GM23338 (cell line): ENCODE data around the gene TAMM41. TPM values are rescaled to one million over a fixed set of nuclear protein-coding genes. Genes with fewer than 3 reads are reported as not detected.

Experiments
- ATAC-seq: fragments of 200-7000 bp; cut with Tn5 transposase; 3 replicates; pipeline ENCODE4 v1.9.1; 2020
- DNase-seq: peaks from one replicate; pipeline ENCODE4 v3.0.0-alpha.2; 2015; ENCODE audit warnings: low spot score
- H2AFZ ChIP-seq: fragments of 200-600 bp; sonication (generic); 2 replicates; pipeline ENCODE4 v1.8.0; 2016; ENCODE audit warnings: antibody characterized with exemption, mild to moderate bottlenecking, moderate library complexity
- H3F3A ChIP-seq: fragments of 200-600 bp; sonication (generic); replicated peaks from 2 replicates; pipeline ENCODE4 v1.8.0; 2017; ENCODE audit warnings: antibody characterized with exemption, mixed run types, low read depth
- H3K27ac ChIP-seq: fragments of 200-600 bp; sonication (generic); 2 replicates; pipeline ENCODE4 v1.6.1; 2016; ENCODE audit warnings: low read depth
- H3K27me3 ChIP-seq: fragments of 200-600 bp; sonication (generic); 2 replicates; pipeline ENCODE4 v1.8.0; 2016; ENCODE audit warnings: mild to moderate bottlenecking, mixed run types, moderate library complexity; ENCODE audit not compliant: insufficient read depth
- H3K36me3 ChIP-seq: fragments of 200-600 bp; sonication (generic); 2 replicates; pipeline ENCODE4 v1.8.0; 2016; ENCODE audit warnings: mild to moderate bottlenecking; ENCODE audit not compliant: insufficient read depth
- H3K4me1 ChIP-seq: fragments of 200-600 bp; sonication (generic); 2 replicates; pipeline ENCODE4 v1.8.0; 2016; ENCODE audit warnings: mild to moderate bottlenecking, moderate library complexity; ENCODE audit not compliant: insufficient read depth
- H3K4me2 ChIP-seq: fragments of 200-600 bp; sonication (generic); 2 replicates; pipeline ENCODE4 v1.7.1; 2017; ENCODE audit warnings: mixed run types
- H3K4me3 ChIP-seq: fragments of 200-600 bp; sonication (generic); 2 replicates; pipeline ENCODE4 v1.6.1; 2016; ENCODE audit warnings: mixed run types
- H3K79me2 ChIP-seq: fragments of 200-600 bp; sonication (generic); replicated peaks from 2 replicates; pipeline ENCODE4 v1.8.0; 2017; ENCODE audit warnings: mild to moderate bottlenecking; ENCODE audit not compliant: insufficient read depth
- H3K9me2 ChIP-seq: fragments of 200-600 bp; sonication (generic); 2 replicates; pipeline ENCODE4 v1.8.0; 2017; ENCODE audit not compliant: insufficient read depth
- H4K20me1 ChIP-seq: fragments of 200-600 bp; sonication (generic); replicated peaks from 2 replicates; pipeline ENCODE4 v1.8.0; 2017; ENCODE audit warnings: mild to moderate bottlenecking; ENCODE audit not compliant: insufficient read depth
- H3K27ac Mint-ChIP-seq: 2 replicates; pipeline ENCODE4 v1.8.0; 2020; ENCODE audit warnings: inconsistent platforms, mild to moderate bottlenecking, moderate library complexity, mixed read lengths
- H3K27me3 Mint-ChIP-seq: 3 replicates; pipeline ENCODE4 v1.8.0; 2022; ENCODE audit warnings: low read depth, mild to moderate bottlenecking, moderate library complexity, mixed read lengths, inconsistent platforms; ENCODE audit not compliant: insufficient read depth, poor library complexity
- H3K36me3 Mint-ChIP-seq: 3 replicates; pipeline ENCODE4 v1.8.0; 2021; ENCODE audit warnings: low read depth, mild to moderate bottlenecking, inconsistent platforms, moderate library complexity, mixed read lengths
- H3K4me1 Mint-ChIP-seq: 3 replicates; pipeline ENCODE4 v1.8.0; 2020; ENCODE audit warnings: mild to moderate bottlenecking, inconsistent platforms, mixed read lengths
- H3K4me3 Mint-ChIP-seq: 3 replicates; pipeline ENCODE4 v1.8.0; 2021; ENCODE audit warnings: moderate library complexity, mild to moderate bottlenecking, inconsistent platforms, mixed read lengths
- H3K9me3 Mint-ChIP-seq: 3 replicates; pipeline ENCODE4 v1.8.0; 2020; ENCODE audit warnings: moderate library complexity, mild to moderate bottlenecking, inconsistent platforms, mixed read lengths
- CREB1 ChIP-seq: fragments of 250-450 bp; sonication (Bioruptor Pico); IDR thresholded peaks from 2 replicates; pipeline ENCODE4 v1.5.0; 2020; ENCODE audit warnings: low read depth, mild to moderate bottlenecking, moderate library complexity
- CTCF ChIP-seq, 2 experiments: fragments of 200-600 bp in 1 of 2; sonication (generic) in 1 of 2; conservative IDR thresholded peaks; 2 replicates each; pipeline versions ENCODE4 v1.5.1 to v1.6.1; 2016 to 2017; ENCODE audit warnings: antibody characterized with exemption in 2 of 2, low read depth in 2 of 2, mild to moderate bottlenecking in 2 of 2, moderate library complexity in 1 of 2
- ETS1 ChIP-seq: IDR thresholded peaks from 2 replicates; pipeline ENCODE4 v1.6.1; 2016; ENCODE audit warnings: antibody characterized with exemption
- EZH2 ChIP-seq: fragments of 200-600 bp; sonication (generic); IDR thresholded peaks from one replicate; pipeline ENCODE4 v1.8.0; 2017; ENCODE audit warnings: antibody characterized with exemption, mild to moderate bottlenecking, low read depth; ENCODE audit not compliant: unreplicated experiment
- EZH2phosphoT487 ChIP-seq: fragments of 200-600 bp; sonication (generic); IDR thresholded peaks from one replicate; pipeline ENCODE4 v1.8.1; 2018; ENCODE audit warnings: antibody characterized with exemption; ENCODE audit not compliant: unreplicated experiment
- JUNB ChIP-seq: IDR thresholded peaks from one replicate; pipeline ENCODE4 v1.6.1; 2016; ENCODE audit warnings: antibody characterized with exemption; ENCODE audit not compliant: unreplicated experiment
- NANOG ChIP-seq: IDR thresholded peaks from 2 replicates; pipeline ENCODE4 v1.6.1; 2016; ENCODE audit warnings: antibody characterized with exemption, borderline replicate concordance
- POLR2AphosphoS5 ChIP-seq: IDR thresholded peaks from 2 replicates; pipeline ENCODE4 v1.6.1; 2016; ENCODE audit warnings: antibody characterized with exemption, low read depth
- REST ChIP-seq: IDR thresholded peaks from one replicate; pipeline ENCODE4 v1.6.1; 2018; ENCODE audit warnings: antibody characterized with exemption; ENCODE audit not compliant: unreplicated experiment
- STAT1 ChIP-seq: IDR thresholded peaks from one replicate; pipeline ENCODE4 v1.6.1; 2016; ENCODE audit warnings: antibody characterized with exemption; ENCODE audit not compliant: unreplicated experiment
- ZNF114 ChIP-seq: fragments of 250-450 bp; sonication (Bioruptor Pico); IDR thresholded peaks from 2 replicates; pipeline ENCODE4 v1.5.0; 2020; ENCODE audit warnings: mild to moderate bottlenecking, moderate library complexity
- ZNF462 ChIP-seq: fragments of 250-450 bp; sonication (Bioruptor Pico); IDR thresholded peaks from 2 replicates; pipeline ENCODE4 v1.5.0; 2020; ENCODE audit warnings: mild to moderate bottlenecking, moderate library complexity
- polyA plus RNA-seq: library from polyadenylated mRNA; unstranded; fragments of >200 nt; fragmentation: Nextera tagmentation; extraction: Ambion mirVana; gene quantifications from 2 replicates; pipeline ENCODE4 v1.2.1, GENCODE V29; 2016
- total RNA-seq: library from RNA; depleted of rRNA; stranded (reverse); fragments of >200 nt; shearing (Covaris generic); gene quantifications from 2 replicates; pipeline ENCODE4 v1.2.3, GENCODE V29; 2014

The TAMM41 gene
- total and polyA plus RNA-seq, 2 experiments from 2014 or later, result 8.9 to 19.2 TPM

- TF ChIP-seq REST (no peak), ETS1 (no peak)
These were observed 68.4 kb downstream of the TAMM41 start (continued) for GRCh38 chr3:11778248-11778647.

GRCh38 chr3:11776346-11776745 is 70.3 kb downstream of the TAMM41 start:
- no peaks in the 10 kb centered on the region; the same call in 1 of the 2 replicates for H3K4me1 ChIP-seq
- H3K9me2 ChIP-seq, result no peaks in the 10 kb centered on the region
- H2AFZ ChIP-seq, result no peak overlapping the region
- no peaks in the 10 kb centered on the region for H3F3A ChIP-seq
- Mint-ChIP-seq H3K27ac (no peak overlapping the region), H3K36me3 (peaks cover 2% of the 10 kb centered on the region; the same call in 2 of the 3 replicates), H3K9me3 (no peaks in the 10 kb centered on the region), H3K4me1 (peaks cover under 1% of the 10 kb centered on the region), H3K27me3 (peaks cover 6% of the 10 kb centered on the region), H3K4me3 (no peak overlapping the region)
- no peak overlapping the region for H3K27ac ChIP-seq
- no peaks in the 10 kb centered on the region for H4K20me1 ChIP-seq
- H3K4me3 ChIP-seq, result no peak overlapping the region
- H3K79me2 ChIP-seq, result no peaks in the 10 kb centered on the region
- no peaks in the 10 kb centered on the region for H3K36me3 ChIP-seq
- no peak overlapping the region for H3K4me2 ChIP-seq
- no peaks in the 10 kb centered on the region for H3K27me3 ChIP-seq
- DNase-seq (no peak), ATAC-seq (no peak)
- TF ChIP-seq ETS1, result no peak
- no peak for TF ChIP-seq EZH2
- TF ChIP-seq ZNF114 (CRISPR knock-in tag), result no peak
- TF ChIP-seq CTCF (conservative IDR thresholded peaks at IDR 0.05; ENCODE audit: low read depth in 2 of 2), result no peak
- no peak for TF ChIP-seq EZH2phosphoT487
- TF ChIP-seq POLR2AphosphoS5, result no peak
- TF ChIP-seq NANOG, result no peak
- TF ChIP-seq ZNF462, result no peak
- no peak for TF ChIP-seq CREB1 (CRISPR knock-in tag)
- TF ChIP-seq JUNB, result no peak
- TF ChIP-seq STAT1, result no peak
